ENCODE data around the gene OMA1.
"Not testable (repeated sequence)": the region's sequence is repeated elsewhere in the genome, so short reads cannot be mapped to it uniquely, and the experiment has no call there.

Gene OMA1

DNA sequence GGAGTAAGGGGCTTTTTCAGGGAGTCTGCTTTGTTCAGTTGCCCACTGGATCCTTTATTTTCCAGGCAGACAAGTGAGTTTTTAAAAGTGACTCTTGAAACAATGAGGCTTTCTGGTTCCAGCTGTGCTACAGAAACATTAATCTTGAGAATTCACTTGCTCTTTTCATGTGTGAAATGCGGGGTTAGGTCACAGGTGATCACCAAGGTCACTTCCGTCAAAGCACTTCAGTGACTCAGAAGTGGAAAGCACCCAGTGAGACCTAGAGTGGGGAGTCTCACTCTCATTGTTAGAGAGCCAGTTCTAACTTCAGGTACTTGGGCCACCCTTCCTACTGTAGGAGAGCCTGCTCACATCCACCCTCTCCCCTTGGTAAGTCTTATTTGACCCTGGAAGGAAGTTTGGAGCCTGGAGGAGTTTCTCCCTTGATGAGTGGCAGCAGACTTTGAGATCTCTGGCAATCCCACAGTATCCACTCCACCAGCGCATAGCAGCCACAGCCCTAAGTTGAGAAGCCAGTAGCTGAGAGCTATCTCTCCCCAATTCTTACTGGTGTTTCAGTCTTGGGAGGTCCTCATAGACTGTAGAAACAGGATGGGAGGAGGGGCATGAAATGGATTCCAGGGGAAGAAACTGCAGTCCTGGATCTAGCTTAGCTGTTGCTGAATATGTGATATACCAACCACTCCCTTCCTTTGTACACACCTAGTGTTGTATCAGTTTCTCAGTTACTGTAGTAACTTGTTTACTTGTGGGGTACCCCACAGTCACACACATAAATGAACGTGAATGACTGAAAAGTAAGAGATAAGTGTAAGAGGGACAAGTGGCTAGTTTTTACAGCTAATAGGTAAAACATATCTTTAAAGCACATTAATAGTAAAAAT, 27.4 kb upstream of the OMA1 start:
- DNase-seq, result peak; percentile 50 to 54

DNA sequence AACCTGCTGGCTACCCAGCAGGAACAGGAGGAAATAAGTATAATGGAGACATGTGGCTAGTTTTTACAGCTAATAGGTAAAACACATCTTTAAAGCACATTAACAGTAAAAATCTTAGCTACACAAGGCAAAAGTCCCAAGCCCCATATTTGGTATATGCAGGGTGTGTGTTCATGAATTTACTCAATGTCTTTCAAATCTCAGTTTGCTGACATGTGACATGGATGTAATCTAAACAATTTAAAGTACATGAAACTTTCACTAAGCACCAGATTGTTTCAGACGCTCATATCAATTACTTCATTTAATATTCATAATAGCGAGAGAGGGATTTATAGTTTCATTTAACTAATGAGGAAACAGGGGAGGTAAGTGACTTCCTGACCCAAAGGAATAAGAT, 26.6 kb upstream of the OMA1 start:
- DNase-seq, result no peak

DNA sequence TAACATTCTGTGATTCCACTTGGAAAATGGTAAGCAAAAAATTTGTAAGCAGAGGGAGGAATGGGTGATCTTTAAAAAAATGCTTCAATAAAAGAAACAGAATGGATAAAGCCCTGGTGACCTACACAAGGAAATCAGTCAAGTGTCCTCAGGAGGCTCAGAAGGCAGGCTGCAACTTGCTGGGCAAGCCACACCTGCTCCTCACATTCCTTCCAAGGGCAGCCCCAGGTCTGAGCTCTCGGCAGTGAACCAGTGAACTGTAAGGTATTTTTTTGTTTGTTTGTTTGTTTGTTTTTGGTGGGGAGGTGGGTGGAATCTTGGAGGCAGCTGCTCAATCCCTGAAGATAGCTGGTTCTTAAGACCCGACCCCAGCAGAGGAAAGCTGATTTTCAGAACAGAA, 26.2 kb upstream of the OMA1 start:
- DNase-seq, result no peak

DNA sequence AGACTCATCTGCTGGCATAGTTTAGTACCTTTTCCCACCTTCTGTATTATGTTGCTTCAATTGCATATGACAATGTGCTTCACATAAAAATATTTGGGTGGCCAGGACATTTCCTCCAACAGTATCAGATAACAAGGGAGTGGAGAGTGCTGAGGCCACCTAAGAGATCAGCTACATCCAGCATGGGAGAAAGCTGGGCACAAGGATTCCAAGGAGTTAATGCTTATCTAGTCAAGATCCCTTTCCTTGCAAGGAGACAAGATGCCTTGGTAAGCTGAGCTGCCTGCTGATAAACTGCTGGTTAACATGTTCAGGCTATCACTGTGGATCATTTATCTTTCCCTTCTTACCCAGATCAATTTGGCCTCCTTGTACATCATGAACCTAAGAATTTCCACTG, 25.1 kb upstream of the OMA1 start:
- no peak for DNase-seq

GRCh38 chr1:58570817-58571216, 24.3 kb upstream of the OMA1 start:
- DNase-seq, result no peak

- DNase-seq, result no peak
These were observed 23.6 kb upstream of the OMA1 start for GRCh38 chr1:58570094-58570493.

GRCh38 chr1:58568911-58569310, 22.4 kb upstream of the OMA1 start:
- DNase-seq, result no peak

DNA sequence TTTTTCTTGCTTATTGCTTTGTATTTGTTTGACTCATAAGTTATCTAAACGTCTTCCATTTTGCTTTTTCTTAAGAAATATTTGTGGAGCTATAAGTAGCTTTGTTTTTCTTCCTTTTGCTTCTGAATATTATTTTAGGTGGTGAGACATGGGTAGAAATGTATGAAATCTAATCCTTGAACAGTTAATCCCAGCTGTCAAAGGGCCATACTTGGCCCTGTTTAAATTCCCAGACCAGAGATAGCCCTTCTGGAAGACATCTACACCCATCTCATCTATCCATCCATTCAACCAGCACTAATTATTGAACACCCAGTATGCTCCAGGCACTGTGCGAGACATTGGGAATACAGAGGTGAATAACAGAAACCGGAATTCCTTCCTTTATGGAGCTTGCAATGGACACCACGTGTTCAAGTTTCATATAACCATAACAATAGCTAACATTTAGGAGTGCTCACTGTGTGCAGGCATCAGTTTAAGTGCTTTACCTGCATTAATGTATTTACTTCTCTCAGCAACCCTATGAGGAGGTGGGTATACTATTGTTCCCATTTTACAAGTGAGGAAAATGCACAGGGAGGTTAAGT, 21.8 kb upstream of the OMA1 start:
- no peak for DNase-seq

DNA sequence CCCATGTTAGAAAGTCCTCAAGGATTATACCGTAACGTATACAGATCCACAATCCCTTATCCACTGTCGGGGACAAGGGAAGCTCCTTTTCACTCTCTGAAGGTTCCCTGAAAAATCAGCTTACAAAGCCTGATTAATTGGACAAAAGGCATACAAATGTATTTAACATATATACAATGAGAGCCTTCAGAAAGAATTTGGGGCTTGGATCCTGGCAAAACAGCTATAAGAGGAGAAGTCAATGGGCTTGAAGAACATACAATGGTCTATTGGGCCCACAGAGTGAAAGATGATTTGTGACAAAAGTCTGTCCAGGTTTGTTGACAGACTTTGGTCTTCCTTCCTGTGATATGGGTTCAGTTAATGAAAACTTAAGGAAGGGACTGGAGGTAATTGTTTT, 19.8 kb upstream of the OMA1 start:
- DNase-seq, result no peak

DNA sequence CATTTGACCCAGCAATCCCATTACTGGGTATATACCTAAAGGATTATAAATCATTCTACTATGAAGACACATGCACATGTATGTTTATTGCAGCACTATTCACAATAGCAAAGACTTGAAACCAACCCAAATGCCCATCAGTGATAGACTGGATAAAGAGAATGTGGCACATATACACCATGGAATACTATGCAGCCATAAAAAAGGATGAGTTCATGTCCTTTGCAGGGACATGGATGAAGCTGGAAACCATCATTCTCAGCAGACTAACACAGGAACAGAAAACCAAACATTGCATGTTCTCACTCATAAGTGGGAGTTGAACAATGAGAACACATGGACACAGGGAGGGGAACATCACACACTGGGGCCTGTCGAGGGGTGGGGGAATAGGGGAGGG, 17.2 kb upstream of the OMA1 start:
- DNase-seq, result not testable (repeated sequence)

- DNase-seq, result no peak
These were observed 15.1 kb upstream of the OMA1 start for GRCh38 chr1:58561633-58562032.

GRCh38 chr1:58555393-58555792, 8.9 kb upstream of the OMA1 start:
- DNase-seq, result no peak

DNA sequence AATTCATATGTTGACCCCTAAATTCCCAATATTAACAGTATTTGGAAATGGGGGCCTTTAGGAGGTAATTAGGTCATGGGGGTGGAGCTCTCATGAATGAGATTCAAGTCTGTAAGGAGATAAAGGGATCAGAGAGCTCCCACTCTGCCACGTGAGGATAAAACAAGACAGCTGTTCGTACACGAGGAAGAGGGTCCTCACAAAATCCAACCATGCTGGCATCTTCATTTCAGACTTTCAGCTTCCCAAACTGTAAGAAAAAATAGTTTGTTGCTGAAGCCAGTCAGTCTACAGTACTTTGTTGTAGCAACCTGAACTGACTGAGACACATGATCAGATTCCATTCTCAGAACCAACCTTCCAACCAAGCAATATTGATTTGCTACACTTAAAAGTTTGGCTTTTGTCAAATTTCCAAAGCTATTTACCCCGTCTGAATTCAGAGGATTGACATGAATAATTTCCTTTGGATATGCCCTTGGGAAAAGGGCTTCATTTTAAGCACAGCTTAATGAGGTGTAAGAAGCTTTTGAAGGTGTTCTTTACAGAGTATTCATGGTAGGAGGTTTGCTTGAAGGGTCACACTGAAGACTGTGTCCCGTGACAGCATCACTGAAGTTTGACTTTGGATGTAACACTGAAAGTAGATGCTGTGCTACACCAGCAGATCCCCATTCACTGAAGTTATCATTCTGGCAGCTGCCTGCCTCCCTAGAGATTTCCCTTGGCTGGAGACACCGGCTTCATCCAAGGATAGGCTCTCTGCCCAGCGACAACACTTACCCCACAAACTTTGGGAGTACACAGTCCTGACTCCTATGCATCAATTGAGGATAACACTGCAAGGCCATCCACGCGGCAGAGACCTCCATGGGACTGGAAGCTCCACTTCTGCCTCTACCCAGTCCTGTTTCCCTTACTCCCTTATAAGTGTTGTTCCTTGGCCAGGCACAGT, 4.9 kb upstream of the OMA1 start:
- DNase-seq, result no peak

DNA sequence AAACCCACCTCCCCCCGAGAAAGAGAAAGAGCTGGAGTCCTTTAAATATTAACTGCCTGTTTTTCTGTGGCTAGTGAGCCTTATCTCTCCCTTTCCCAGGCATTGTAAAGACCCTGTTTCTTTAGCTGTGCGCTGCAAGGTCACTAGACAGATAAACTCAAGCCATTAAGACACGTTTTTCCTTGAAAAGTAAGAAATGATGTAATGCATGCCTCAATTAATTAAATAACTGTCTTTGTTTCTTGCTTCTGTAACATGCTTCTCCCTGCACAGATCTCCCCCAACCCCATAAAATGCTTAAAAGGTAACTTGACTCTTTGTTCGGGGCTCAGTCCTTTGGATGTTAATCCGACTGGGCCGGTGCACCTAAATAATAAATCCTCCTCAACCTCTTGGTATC, 2.8 kb upstream of the OMA1 start:
- not testable (repeated sequence) for DNase-seq

DNA sequence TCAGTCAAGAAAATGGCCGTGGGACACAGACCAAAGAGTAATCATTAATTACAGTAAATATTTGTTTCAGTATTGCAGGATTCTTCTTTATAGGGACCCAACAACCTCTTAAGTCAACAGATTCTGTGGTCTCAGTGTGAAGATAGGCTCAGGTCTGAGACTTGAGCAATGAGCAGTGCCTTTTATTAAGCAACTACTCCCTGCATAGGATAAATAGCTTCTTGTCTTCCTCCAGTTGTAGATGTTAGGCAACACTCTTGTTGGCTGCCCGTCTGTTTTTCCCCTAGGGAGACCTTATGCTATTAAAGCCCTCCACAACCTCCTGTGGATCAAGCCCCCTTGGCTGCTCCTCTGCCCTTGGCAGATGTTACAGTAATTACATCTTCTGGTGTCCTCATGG, 1.8 kb upstream of the OMA1 start:
- DNase-seq, result no peak

GRCh38 chr1:58545591-58546519, 671 bp downstream of the OMA1 start:
- DNase-seq, result peak; percentile 77 to 82

- no peak for DNase-seq
These were observed 3.3 kb downstream of the OMA1 start for GRCh38 chr1:58543260-58543659.

- no peak for DNase-seq
These were observed 7.0 kb downstream of the OMA1 start for GRCh38 chr1:58539553-58539952.

DNA sequence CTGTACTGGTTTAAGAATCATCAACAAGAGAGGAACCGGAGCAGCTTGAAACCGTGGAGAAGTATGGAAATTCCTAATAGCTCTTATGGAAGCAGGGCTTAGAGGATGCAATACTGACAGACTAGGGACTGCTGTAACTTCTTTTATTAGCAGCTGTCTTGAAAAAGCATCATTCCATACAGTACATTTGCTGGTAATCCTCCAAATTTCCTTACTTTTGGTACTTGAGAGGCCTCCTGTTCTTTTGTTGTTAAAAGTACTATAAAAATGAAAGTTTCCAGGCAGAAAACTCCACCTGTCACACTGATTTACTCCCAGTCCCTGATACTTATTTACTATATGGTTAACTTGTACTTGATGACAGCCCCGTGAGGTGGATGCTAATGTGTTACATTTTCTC, 7.7 kb downstream of the OMA1 start:
- no peak for DNase-seq

GRCh38 chr1:58531842-58532241, 14.7 kb downstream of the OMA1 start:
- DNase-seq, result not testable (repeated sequence)

- no peak for DNase-seq
These were observed 17.2 kb downstream of the OMA1 start for GRCh38 chr1:58529284-58529683.

DNA sequence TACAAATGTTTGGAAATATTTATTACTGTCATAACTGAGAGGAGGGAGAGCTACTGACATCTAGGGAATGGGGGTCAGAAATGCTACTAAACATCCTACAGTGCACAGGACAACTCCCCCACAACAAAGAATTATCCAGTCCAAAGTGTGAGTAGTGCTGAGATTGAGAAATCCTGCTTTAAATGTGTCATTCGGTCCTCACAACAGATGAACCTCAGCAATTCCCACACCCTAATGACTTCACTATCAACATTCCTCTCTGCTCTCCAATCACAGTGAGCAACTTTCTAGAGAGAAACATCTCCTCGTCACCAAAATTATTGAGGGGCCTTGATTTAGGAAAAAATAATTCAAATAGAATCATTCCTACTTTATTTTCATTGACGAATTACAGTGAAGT, 18.0 kb downstream of the OMA1 start:
- no peak for DNase-seq
